ENCODE measurements around the gene WRAP53. TPM values are rescaled to one million over a fixed set of nuclear protein-coding genes. Genes with fewer than 3 reads are reported as not detected.

WRAP53 gene
- total and polyA plus RNA-seq, 2 donors (not counting 1 experiment from before 2014, with no cell fraction given): 13.1 to 18.2 TPM

- peak within 1 kb of the TSS; percentile 5 for H2AFZ ChIP-seq (ENCODE audit: insufficient read depth, low read depth, low read length, poor library complexity, severe bottlenecking)
- peak; percentile 29 for DNase-seq
Measured at GRCh38 chr17:7704601-7705268, 16.5 kb downstream of the WRAP53 start, which contains the start of gene EFNB3. EFNB3 (plus strand) TSS chr17:7705202; CDS start chr17:7705599, 397 bp downstream.

More at GRCh38 chr17:7704601-7705268, 16.5 kb downstream of the WRAP53 start, which contains the start of gene EFNB3:
- Histone ChIP-seq H3K79me2 (ENCODE audit: control insufficient read depth, insufficient read depth, low read length) (no peaks in the 10 kb centered on the region), H3K4me2 (replicated peaks; ENCODE audit: low read depth, low read length, poor library complexity, severe bottlenecking) (peak within 1 kb of the TSS; percentile 75), H3K27ac (ENCODE audit: low read length in 2 of 2) (no peak within 1 kb of the TSS), H4K20me1 (ENCODE audit: control insufficient read depth, insufficient read depth, low read length, poor library complexity, severe bottlenecking) (no peaks in the 10 kb centered on the region), H3K27me3 (replicated peaks in 1 of 4; ENCODE audit: control extremely low read depth in 1 of 4, control insufficient read depth in 3 of 4, insufficient read depth in 4 of 4, low read length in 3 of 4) (peaks cover 0 to 62% (median 19%) of the 10 kb centered on the region in 4 experiments), H3K9me3 (ENCODE audit: control extremely low read depth in 1 of 3, control insufficient read depth in 2 of 3, insufficient read depth in 1 of 3, low read length in 2 of 3) (no peaks in the 10 kb centered on the region), H3K9ac (ENCODE audit: low read length) (peak within 1 kb of the TSS; percentile 29), H3K4me1 (ENCODE audit: control insufficient read depth in 2 of 2, insufficient read depth in 2 of 2, low read length in 2 of 2) (peaks cover 19 to 23% of the 10 kb centered on the region in 2 donors), H3K36me3 (replicated peaks in 1 of 2; ENCODE audit: control extremely low read depth in 1 of 2, control insufficient read depth in 1 of 2, extremely low read depth in 1 of 2, insufficient read depth in 2 of 2, low read length in 1 of 2) (peaks cover 0 to 21% of the 10 kb centered on the region in 2 experiments), H3K4me3 (ENCODE audit: control extremely low read depth in 1 of 5, extremely low read depth in 1 of 5, insufficient read depth in 1 of 5, low read depth in 2 of 5, low read length in 4 of 5) (peak within 1 kb of the TSS in 3 of 5 experiments; percentile 5 to 34 (median 21))
- whole genome bisulfite sequencing (ENCODE audit: insufficient coverage): 4% methylated on average over 27 of the region's 45 CpGs
- CTCF ChIA-PET: no interaction called here
- H3K27me3 Mint-ChIP-seq: peaks cover 53% of the 10 kb centered on the region
- peak; percentile 14 for ATAC-seq (ENCODE audit: low read depth)
- H3K4me3 Mint-ChIP-seq: peak within 1 kb of the TSS; percentile 74
- H3K4me1 Mint-ChIP-seq: peaks cover 15% of the 10 kb centered on the region
- intact Hi-C loops (cut with micrococcal nuclease): no loop called here
- H3K9me3 Mint-ChIP-seq (ENCODE audit: insufficient read depth): no peaks in the 10 kb centered on the region
- POLR2A ChIA-PET: interaction anchor here (0.6 kb wide), 1 partner anchor 13 kb away, joined by 6 read pairs; the partner anchor contains the start of gene DNAH2
- TF ChIP-seq EZH2 (IDR thresholded peaks at IDR 0.05; ENCODE audit: borderline replicate concordance, insufficient read depth, low read depth, low read length, poor library complexity, severe bottlenecking): no peak
- no peak for TF ChIP-seq CTCF (IDR thresholded peaks at IDR 0.05)
- no peak within 1 kb of the TSS for H3K27ac Mint-ChIP-seq
